ENCODE data around the gene TTLL1. TPM values are rescaled to one million over a fixed set of nuclear protein-coding genes. Genes with fewer than 3 reads are reported as not detected.

TTLL1 gene
- total and polyA plus RNA-seq, 4 donors, result 0.50 to 2.2 (median 1.1) TPM

- Histone ChIP-seq H3K4me3 (ENCODE audit: low read depth in 1 of 3, low read length in 3 of 3) (peak overlapping the region in 2 of 3 donors; percentile 9 to 46), H3K9me3 (ENCODE audit: control insufficient read depth in 4 of 4, low read length in 3 of 4) (no peaks in the 10 kb centered on the region), H3K36me3 (ENCODE audit: control insufficient read depth in 4 of 4, insufficient read depth in 3 of 4, low read depth in 1 of 4, low read length in 3 of 4) (no peaks in the 10 kb centered on the region), H3K4me1 (ENCODE audit: control insufficient read depth in 4 of 4, insufficient read depth in 4 of 4, low read length in 3 of 4) (peaks cover 24 to 38% (median 30%) of the 10 kb centered on the region in 4 donors), H3K9ac (ENCODE audit: low read depth in 1 of 2, low read length in 2 of 2) (peak overlapping the region in 1 of 2 donors; percentile 53), H3K27me3 (ENCODE audit: control insufficient read depth in 4 of 4, insufficient read depth in 4 of 4, low read length in 3 of 4) (no peaks in the 10 kb centered on the region), H3K27ac (ENCODE audit: low read depth in 1 of 2, low read length in 2 of 2) (peak overlapping the region; percentile 83 to 84)
- TF ChIP-seq, protein P1, sequence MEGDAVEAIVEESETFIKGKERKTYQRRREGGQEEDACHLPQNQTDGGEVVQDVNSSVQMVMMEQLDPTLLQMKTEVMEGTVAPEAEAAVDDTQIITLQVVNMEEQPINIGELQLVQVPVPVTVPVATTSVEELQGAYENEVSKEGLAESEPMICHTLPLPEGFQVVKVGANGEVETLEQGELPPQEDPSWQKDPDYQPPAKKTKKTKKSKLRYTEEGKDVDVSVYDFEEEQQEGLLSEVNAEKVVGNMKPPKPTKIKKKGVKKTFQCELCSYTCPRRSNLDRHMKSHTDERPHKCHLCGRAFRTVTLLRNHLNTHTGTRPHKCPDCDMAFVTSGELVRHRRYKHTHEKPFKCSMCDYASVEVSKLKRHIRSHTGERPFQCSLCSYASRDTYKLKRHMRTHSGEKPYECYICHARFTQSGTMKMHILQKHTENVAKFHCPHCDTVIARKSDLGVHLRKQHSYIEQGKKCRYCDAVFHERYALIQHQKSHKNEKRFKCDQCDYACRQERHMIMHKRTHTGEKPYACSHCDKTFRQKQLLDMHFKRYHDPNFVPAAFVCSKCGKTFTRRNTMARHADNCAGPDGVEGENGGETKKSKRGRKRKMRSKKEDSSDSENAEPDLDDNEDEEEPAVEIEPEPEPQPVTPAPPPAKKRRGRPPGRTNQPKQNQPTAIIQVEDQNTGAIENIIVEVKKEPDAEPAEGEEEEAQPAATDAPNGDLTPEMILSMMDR (IDR thresholded peaks at IDR 0.05; ENCODE audit: low read depth, low read length, missing input control), result no peak
- TF ChIP-seq SP1 (IDR thresholded peaks at IDR 0.05), result no peak
- no peak for TF ChIP-seq NR2F2 (IDR thresholded peaks at IDR 0.05)
- WGBS, result 87% methylated on average over 12 of the region's 12 CpGs
- no peak for DNase-seq (ENCODE audit: low spot score)
Measured at GRCh38 chr22:42994276-42994916, 94.8 kb downstream of the TTLL1 start.

DNA sequence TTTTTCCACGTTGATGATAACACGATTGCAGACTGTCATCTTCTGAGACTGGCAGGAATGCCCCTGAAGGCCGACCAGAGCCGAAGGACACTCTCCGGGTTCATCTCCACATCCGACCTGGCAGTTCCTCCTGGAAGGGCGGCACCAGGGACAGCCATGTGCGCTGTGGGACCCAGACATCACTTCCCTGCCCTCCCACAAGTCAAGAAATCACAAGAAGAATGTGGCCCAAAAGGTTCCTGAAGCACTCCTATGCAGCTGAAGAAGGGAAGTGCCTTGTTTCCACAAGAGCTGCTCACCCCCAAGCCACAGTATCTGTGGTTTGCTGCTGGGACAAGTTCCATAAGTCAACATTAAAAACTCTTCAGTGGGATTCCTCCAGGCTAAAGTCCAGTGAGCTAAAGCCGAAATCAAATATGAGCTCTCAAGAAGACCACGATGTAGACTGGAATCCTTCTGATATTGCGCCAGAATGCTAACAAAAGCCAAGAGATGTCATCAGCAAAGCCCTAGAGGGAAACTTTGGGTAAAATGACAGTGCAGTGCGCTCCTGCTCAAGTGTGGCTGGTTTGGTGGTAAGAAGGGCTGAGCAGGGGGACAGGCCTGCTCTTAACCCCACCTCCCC lies 95.4 kb downstream of the TTLL1 start:
- no peak for DNase-seq (ENCODE audit: low spot score)
- Histone ChIP-seq H3K36me3 (ENCODE audit: control insufficient read depth in 4 of 4, insufficient read depth in 3 of 4, low read depth in 1 of 4, low read length in 3 of 4) (peaks cover 0 to 1% (median 0%) of the 10 kb centered on the region in 4 donors), H3K9ac (ENCODE audit: low read depth in 1 of 2, low read length in 2 of 2) (peak overlapping the region in 1 of 2 donors; percentile 43), H3K4me1 (ENCODE audit: control insufficient read depth in 4 of 4, insufficient read depth in 4 of 4, low read length in 3 of 4) (peaks cover 24 to 38% (median 30%) of the 10 kb centered on the region in 4 donors), H3K4me3 (ENCODE audit: low read depth in 1 of 3, low read length in 3 of 3) (no peak overlapping the region), H3K27me3 (ENCODE audit: control insufficient read depth in 4 of 4, insufficient read depth in 4 of 4, low read length in 3 of 4) (no peaks in the 10 kb centered on the region), H3K9me3 (ENCODE audit: control insufficient read depth in 4 of 4, low read length in 3 of 4) (no peaks in the 10 kb centered on the region), H3K27ac (ENCODE audit: low read depth in 1 of 2, low read length in 2 of 2) (peak overlapping the region; percentile 72 to 83)
- no peak for TF ChIP-seq GABPA (IDR thresholded peaks at IDR 0.05 in 1 of 2, conservative IDR thresholded peaks at IDR 0.05 in 1 of 2)
- peak; percentile 73 for TF ChIP-seq SP1 (IDR thresholded peaks at IDR 0.05)
- no peak for TF ChIP-seq YY1 (IDR thresholded peaks at IDR 0.05)
- peak; percentile 59 for TF ChIP-seq HNF4G (IDR thresholded peaks at IDR 0.05)
- TF ChIP-seq RAD21 (IDR thresholded peaks at IDR 0.05), result peak in 1 of 2 donors; percentile 48
- TF ChIP-seq, protein P2, sequence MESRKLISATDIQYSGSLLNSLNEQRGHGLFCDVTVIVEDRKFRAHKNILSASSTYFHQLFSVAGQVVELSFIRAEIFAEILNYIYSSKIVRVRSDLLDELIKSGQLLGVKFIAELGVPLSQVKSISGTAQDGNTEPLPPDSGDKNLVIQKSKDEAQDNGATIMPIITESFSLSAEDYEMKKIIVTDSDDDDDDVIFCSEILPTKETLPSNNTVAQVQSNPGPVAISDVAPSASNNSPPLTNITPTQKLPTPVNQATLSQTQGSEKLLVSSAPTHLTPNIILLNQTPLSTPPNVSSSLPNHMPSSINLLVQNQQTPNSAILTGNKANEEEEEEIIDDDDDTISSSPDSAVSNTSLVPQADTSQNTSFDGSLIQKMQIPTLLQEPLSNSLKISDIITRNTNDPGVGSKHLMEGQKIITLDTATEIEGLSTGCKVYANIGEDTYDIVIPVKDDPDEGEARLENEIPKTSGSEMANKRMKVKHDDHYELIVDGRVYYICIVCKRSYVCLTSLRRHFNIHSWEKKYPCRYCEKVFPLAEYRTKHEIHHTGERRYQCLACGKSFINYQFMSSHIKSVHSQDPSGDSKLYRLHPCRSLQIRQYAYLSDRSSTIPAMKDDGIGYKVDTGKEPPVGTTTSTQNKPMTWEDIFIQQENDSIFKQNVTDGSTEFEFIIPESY (IDR thresholded peaks at IDR 0.05), result no peak
- TF ChIP-seq, protein P3, sequence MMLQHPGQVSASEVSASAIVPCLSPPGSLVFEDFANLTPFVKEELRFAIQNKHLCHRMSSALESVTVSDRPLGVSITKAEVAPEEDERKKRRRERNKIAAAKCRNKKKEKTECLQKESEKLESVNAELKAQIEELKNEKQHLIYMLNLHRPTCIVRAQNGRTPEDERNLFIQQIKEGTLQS (IDR thresholded peaks at IDR 0.05), result peak; percentile 20
- TF ChIP-seq RXRA (IDR thresholded peaks at IDR 0.05), result peak in 1 of 2 donors; percentile 15
- peak; percentile 23 to 82 for TF ChIP-seq HNF4A (conservative IDR thresholded peaks at IDR 0.05)
- no peak for TF ChIP-seq JUND (IDR thresholded peaks at IDR 0.05)
- TF ChIP-seq FOXA2 (IDR thresholded peaks at IDR 0.05), result no peak
- TF ChIP-seq FOXA1 (IDR thresholded peaks at IDR 0.05), result no peak
- WGBS, result 66% methylated on average over 12 of the region's 12 CpGs

Data from liver (tissue), 9 donors.